Stimulated activated CD4-positive, alpha-beta T cell treated with anti-CD3 and anti-CD28 coated beads, TNF-alpha, amount 100 ng/mL, for 24 hours (primary cell): ENCODE results near the gene IL12RB2.
"Not testable (repeated sequence)": the region's sequence is repeated elsewhere in the genome, so short reads cannot be mapped to it uniquely, and the experiment has no call there.

Source experiments
- DNase-seq, 3 experiments: peaks; one replicate each; pipeline ENCODE4 v3.0.0-alpha.2; 2020; ENCODE audit warnings: low read depth in 3 of 3

Gene IL12RB2

GRCh38 chr1:67394548-67394947, 86.9 kb downstream of the IL12RB2 start:
- DNase-seq: no peak

- DNase-seq: no peak
Measured at GRCh38 chr1:67399199-67399993, 91.7 kb downstream of the IL12RB2 start.

- peak; percentile 19 to 66 (median 31) for DNase-seq
Measured at GRCh38 chr1:67400029-67400786, 92.5 kb downstream of the IL12RB2 start.

GRCh38 chr1:67401443-67401842, 93.8 kb downstream of the IL12RB2 start:
- DNase-seq: no peak

- no peak for DNase-seq
Measured at GRCh38 chr1:67404212-67404620, 96.5 kb downstream of the IL12RB2 start.

GRCh38 chr1:67405473-67406245, 98.0 kb downstream of the IL12RB2 start:
- no peak for DNase-seq

- no peak for DNase-seq
Measured at GRCh38 chr1:67407498-67407897, 99.8 kb downstream of the IL12RB2 start.

GRCh38 chr1:67408148-67408547, 100.5 kb downstream of the IL12RB2 start:
- DNase-seq: no peak

- not testable (repeated sequence) for DNase-seq
Measured at GRCh38 chr1:67413101-67413500, 105.4 kb downstream of the IL12RB2 start.

- DNase-seq: no peak
Measured at GRCh38 chr1:67414574-67414973, 106.9 kb downstream of the IL12RB2 start.

GRCh38 chr1:67415041-67415440, 107.4 kb downstream of the IL12RB2 start:
- no peak for DNase-seq

GRCh38 chr1:67417733-67418132, 110.1 kb downstream of the IL12RB2 start:
- not testable (repeated sequence) for DNase-seq

GRCh38 chr1:67418839-67419586, 111.3 kb downstream of the IL12RB2 start:
- DNase-seq: no peak

- DNase-seq: no peak
Measured at GRCh38 chr1:67420835-67421492, 113.3 kb downstream of the IL12RB2 start.

- DNase-seq: no peak
Measured at GRCh38 chr1:67427465-67427864, 119.8 kb downstream of the IL12RB2 start.

- no peak for DNase-seq
Measured at GRCh38 chr1:67427947-67428346, 120.3 kb downstream of the IL12RB2 start.

- DNase-seq: peak; percentile 40 to 50 (median 48)
Measured at GRCh38 chr1:67429011-67429527, 121.4 kb downstream of the IL12RB2 start.

- peak; percentile 16 to 31 (median 17) for DNase-seq
Measured at GRCh38 chr1:67429528-67430357, 122.1 kb downstream of the IL12RB2 start.

GRCh38 chr1:67430358-67431155, 122.9 kb downstream of the IL12RB2 start, which contains the start of gene SERBP1:
TSS of gene SERBP1 (minus strand) at chr1:67430402. CDS start at chr1:67430300, 102 bp downstream.
- peak; percentile 89 to 95 (median 89) for DNase-seq
